Tibial nerve (tissue), 4 donors: ENCODE results near the gene ANO4.

Experiments used
- EP300 ChIP-seq, 2 donors: sonication (generic); formaldehyde crosslinking; IDR thresholded peaks; one replicate each; pipeline ENCODE4 v1.6.1; 2017; ENCODE audit warnings: antibody characterized with exemption in 2 of 2, mild to moderate bottlenecking in 1 of 2
- POLR2A ChIP-seq, 2 donors: fragments of 450-650 bp; IDR thresholded peaks; one replicate each; pipeline ENCODE4 v1.6.1; 2017; ENCODE audit warnings: antibody characterized with exemption in 2 of 2, mild to moderate bottlenecking in 2 of 2, moderate library complexity in 2 of 2
- TF ChIP-seq, protein P1 (sequence below), 5 experiments: fragments of 200-600 bp in 3 of 5; fragments of 450-650 bp in 2 of 5; sonication (generic) in 3 of 5; IDR thresholded peaks; one replicate each; pipeline ENCODE4 v1.5.1; 2016 to 2019; ENCODE audit warnings: antibody characterized with exemption in 5 of 5, mild to moderate bottlenecking in 3 of 5, moderate library complexity in 2 of 5

GRCh38 chr12:101174541-101174940 is 380.0 kb downstream of the ANO4 start:
- TF ChIP-seq POLR2A (IDR thresholded peaks at IDR 0.05) (no peak), EP300 (IDR thresholded peaks at IDR 0.05) (no peak)
- TF ChIP-seq, protein P1, sequence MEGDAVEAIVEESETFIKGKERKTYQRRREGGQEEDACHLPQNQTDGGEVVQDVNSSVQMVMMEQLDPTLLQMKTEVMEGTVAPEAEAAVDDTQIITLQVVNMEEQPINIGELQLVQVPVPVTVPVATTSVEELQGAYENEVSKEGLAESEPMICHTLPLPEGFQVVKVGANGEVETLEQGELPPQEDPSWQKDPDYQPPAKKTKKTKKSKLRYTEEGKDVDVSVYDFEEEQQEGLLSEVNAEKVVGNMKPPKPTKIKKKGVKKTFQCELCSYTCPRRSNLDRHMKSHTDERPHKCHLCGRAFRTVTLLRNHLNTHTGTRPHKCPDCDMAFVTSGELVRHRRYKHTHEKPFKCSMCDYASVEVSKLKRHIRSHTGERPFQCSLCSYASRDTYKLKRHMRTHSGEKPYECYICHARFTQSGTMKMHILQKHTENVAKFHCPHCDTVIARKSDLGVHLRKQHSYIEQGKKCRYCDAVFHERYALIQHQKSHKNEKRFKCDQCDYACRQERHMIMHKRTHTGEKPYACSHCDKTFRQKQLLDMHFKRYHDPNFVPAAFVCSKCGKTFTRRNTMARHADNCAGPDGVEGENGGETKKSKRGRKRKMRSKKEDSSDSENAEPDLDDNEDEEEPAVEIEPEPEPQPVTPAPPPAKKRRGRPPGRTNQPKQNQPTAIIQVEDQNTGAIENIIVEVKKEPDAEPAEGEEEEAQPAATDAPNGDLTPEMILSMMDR (IDR thresholded peaks at IDR 0.05) = no peak
